Ammon's horn (tissue), 1 donor: ENCODE results near the gene ZNF506.
"Not testable (repeated sequence)": the region's sequence is repeated elsewhere in the genome, so short reads cannot be mapped to it uniquely, and the experiment has no call there.

ENCODE experiments used
- DNase-seq: peaks from one replicate; pipeline ENCODE4 v3.0.0-alpha.2; 2016; ENCODE audit warnings: low spot score

Gene ZNF506

GRCh38 chr19:19744641-19745040, 76.9 kb downstream of the ZNF506 start:
- DNase-seq, result no peak

GRCh38 chr19:19743921-19744320, 77.6 kb downstream of the ZNF506 start:
- DNase-seq, result not testable (repeated sequence)

- DNase-seq, result no peak
Measured at GRCh38 chr19:19743176-19743575, 78.4 kb downstream of the ZNF506 start.

- no peak for DNase-seq
Measured at GRCh38 chr19:19742773-19743172, 78.8 kb downstream of the ZNF506 start.
